ENCODE measurements around the gene CCDC34. TPM values are rescaled to one million over a fixed set of nuclear protein-coding genes. Genes with fewer than 3 reads are reported as not detected.

Gene CCDC34
- total and polyA plus RNA-seq, 4 donors: 1.1 to 10.5 (median 1.5) TPM

GRCh38 chr11:27380771-27381170 lies 17.8 kb upstream of the CCDC34 start:
- Histone ChIP-seq H3K9ac (ENCODE audit: low read depth in 1 of 2, low read length in 2 of 2) (peak overlapping the region; percentile 33 to 77), H3K4me1 (ENCODE audit: control insufficient read depth in 4 of 4, insufficient read depth in 4 of 4, low read length in 3 of 4) (peaks cover 2 to 26% (median 19%) of the 10 kb centered on the region in 4 donors), H3K9me3 (ENCODE audit: control insufficient read depth in 4 of 4, low read length in 3 of 4) (no peaks in the 10 kb centered on the region), H3K36me3 (ENCODE audit: control insufficient read depth in 4 of 4, insufficient read depth in 3 of 4, low read depth in 1 of 4, low read length in 3 of 4) (peaks cover 2 to 21% (median 3%) of the 10 kb centered on the region in 4 donors), H3K4me3 (ENCODE audit: low read depth in 1 of 3, low read length in 3 of 3) (no peak overlapping the region), H3K27me3 (ENCODE audit: control insufficient read depth in 4 of 4, insufficient read depth in 4 of 4, low read length in 3 of 4) (no peaks in the 10 kb centered on the region), H3K27ac (ENCODE audit: low read depth in 1 of 2, low read length in 2 of 2) (peak overlapping the region; percentile 83 to 95)
- WGBS: 71% methylated on average over 2 of the region's 2 CpGs
- DNase-seq (ENCODE audit: low spot score): no peak
- TF ChIP-seq HNF4A (conservative IDR thresholded peaks at IDR 0.05): no peak
- TF ChIP-seq RXRA (IDR thresholded peaks at IDR 0.05): no peak
- no peak for TF ChIP-seq SP1 (IDR thresholded peaks at IDR 0.05)
- no peak for TF ChIP-seq RAD21 (IDR thresholded peaks at IDR 0.05)
- TF ChIP-seq GABPA (IDR thresholded peaks at IDR 0.05 in 1 of 2, conservative IDR thresholded peaks at IDR 0.05 in 1 of 2): no peak
- no peak for TF ChIP-seq MAX (IDR thresholded peaks at IDR 0.05)
- no peak for TF ChIP-seq NR2F2 (IDR thresholded peaks at IDR 0.05)
- TF ChIP-seq FOXA2 (IDR thresholded peaks at IDR 0.05): no peak
- no peak for TF ChIP-seq HNF4G (IDR thresholded peaks at IDR 0.05)
- TF ChIP-seq ZBTB33 (IDR thresholded peaks at IDR 0.05): no peak
- TF ChIP-seq CTCF (IDR thresholded peaks at IDR 0.05; ENCODE audit: low read depth, low read length, missing input control): no peak
- TF ChIP-seq JUND (IDR thresholded peaks at IDR 0.05): no peak
- no peak for TF ChIP-seq TAF1 (conservative IDR thresholded peaks at IDR 0.05)
- TF ChIP-seq ATF3 (IDR thresholded peaks at IDR 0.05): no peak
- no peak for TF ChIP-seq REST (IDR thresholded peaks at IDR 0.05)
- no peak for TF ChIP-seq YY1 (IDR thresholded peaks at IDR 0.05)
- TF ChIP-seq EGR1 (IDR thresholded peaks at IDR 0.05; ENCODE audit: low read depth in 2 of 2): no peak
- TF ChIP-seq FOXA1 (IDR thresholded peaks at IDR 0.05): no peak

Data from liver (tissue), 9 donors.